Dedifferentiated amniotic fluid mesenchymal stem cell (primary cell): ENCODE measurements around the gene ERBB4.

Experiments
- DNase-seq: peaks from one replicate; pipeline ENCODE4 v3.0.0-alpha.2; 2016; ENCODE audit errors: extremely low spot score

Gene ERBB4

DNA sequence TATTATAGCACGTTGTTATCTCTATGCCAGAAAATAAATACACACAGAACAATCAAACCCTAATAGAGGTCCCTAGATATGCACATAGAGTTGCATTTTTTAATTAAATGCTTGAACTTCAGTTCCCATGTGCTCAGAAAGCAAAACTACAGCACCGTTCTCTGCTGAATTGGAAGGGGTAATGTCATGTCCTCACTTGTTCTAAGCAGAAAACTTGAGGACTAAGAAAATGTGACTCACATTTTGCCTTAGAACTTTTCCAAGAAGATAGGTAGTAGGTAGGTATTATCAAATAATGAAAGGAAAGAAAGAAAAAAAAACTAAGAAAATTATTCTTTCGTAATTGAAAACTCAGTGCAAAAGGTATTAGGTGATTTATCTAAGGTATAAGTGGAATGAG, 607.3 kb downstream of the ERBB4 start:
- DNase-seq, result no peak

DNA sequence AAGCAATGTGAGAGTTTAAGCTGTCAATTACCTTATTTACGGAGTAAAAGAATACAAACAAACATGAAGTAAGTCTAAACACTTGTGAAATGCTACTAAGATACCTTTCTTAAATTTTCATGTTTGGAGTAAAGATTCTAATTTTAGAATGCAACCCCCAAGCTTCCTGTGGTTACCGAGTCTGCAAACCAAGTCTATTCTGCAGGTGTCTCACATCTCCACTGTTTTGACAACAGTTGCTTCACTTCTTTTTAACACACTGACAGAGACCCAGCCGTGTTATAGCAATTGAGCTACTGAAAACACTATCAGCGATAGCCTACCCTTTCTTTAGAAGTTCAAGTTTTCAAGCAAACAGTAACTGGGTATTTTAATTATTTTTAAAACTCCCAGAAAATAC, 608.3 kb downstream of the ERBB4 start:
- no peak for DNase-seq

DNA sequence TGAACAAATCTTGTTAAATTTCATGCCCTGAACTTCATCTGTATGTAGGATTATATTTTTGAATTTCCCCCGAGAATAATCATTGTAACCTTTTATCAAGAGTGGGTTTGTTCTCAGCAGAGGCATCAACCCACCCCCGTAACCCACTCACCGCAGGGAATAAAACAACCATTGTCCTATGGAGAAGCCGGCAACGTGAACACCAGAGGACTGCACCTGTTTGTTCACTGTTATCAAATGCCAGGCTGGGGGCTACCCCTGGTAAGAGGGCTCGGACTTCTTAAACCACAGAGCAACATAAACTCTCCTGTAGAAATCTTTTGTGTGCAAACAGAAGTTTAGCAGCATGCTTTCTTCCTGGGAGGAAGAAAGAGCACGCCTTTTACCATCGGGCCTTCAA, 610.4 kb downstream of the ERBB4 start:
- no peak for DNase-seq

DNA sequence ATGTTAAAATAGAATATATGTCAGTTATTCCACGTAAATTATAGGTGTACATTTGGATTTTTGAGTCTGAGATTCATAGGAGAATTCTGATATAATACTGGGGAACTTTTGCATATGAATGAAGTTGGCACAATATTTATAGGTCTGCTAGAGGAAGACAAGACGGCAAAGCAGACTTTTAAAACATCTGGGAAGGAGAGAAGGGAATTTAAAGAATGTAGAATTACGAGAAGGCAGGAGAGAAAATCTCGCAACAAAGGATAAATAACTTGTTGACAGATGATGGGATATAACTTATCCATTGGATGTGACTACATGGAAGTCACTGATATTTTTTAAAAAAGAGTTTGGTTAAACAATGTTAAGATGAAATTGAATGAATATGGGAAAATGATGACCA, 615.6 kb downstream of the ERBB4 start:
- no peak for DNase-seq

DNA sequence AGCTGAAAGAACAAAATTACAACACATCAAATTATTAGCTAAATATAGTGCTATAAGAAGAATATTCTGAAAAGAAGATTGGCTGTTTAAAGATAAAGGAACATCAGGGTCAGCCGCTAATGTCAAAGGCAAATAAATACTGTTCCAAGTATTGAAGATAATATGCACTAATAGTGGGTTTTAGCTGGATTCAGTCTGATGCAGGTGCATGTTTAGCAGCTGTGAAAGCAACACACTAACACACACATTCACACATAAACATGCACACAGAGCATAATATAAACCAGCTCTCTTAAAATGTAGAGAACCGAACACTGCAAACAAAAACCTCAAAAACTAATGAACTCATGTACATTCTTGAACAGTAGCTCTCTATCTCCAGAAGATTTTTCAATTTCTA, 634.6 kb downstream of the ERBB4 start:
- DNase-seq, result no peak

DNA sequence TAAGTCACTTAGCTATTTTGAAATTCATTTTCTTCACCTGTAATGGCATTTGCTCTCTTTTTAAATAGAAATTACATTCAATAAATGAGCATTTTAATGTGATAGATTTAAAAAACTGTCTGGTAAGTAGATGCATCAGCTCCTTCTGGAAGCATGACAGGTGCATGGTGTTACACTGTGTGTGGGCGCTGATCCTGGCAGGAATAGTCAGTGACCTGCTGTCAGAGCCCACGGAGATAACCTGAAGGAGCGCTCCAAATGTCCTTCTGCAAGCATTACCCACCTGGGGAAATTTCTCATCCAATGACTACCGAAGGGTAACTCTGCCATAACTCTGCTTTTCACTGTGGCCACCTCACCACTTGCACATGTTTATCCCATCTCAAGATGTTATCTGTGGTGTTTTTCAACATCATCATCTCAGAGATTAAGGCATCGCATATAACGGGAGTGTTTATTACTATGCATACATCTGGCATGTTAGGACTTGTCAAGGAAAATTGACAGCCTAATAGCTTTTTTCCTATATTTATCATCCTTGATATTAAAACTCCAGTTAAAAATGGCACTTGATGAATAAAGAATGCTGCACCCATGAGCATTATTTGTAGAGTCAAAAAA, 637.3 kb downstream of the ERBB4 start:
- DNase-seq, result no peak

DNA sequence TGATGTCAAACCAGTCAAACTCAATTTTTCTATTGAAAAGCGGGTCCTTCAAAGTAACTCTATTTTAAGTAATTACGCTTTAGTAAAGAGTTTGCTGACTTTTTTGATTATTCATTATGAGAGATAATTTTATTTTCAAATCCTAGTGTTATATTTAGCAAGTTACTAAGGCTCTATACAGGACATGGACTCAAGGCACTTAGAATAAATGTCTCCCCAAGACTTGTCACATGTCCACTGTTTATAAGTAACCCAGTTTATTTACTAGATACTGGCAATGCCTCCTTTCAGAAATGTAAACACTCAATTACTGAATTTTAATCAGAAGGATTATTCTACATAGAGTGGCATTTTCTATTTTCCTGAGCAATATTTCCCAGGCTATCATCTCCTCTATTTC, 638.1 kb downstream of the ERBB4 start:
- DNase-seq, result no peak

DNA sequence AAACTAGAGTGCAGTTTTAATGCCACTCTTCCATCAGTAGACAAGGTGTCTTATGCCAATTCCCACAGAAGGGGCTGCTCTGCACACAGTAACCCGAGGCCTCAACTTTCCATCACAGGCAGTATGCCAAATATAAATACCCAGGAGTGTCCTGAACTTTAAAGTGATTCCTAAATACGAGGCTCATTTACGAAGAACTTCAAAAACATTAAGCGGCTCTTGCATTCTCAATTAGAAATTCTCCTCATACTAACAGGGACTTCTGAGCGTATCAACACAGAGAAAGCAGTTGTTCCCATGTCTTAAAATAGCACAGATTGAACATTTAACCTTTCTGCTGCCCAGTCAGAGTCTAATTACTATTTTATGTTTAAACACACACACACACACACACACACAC, 638.6 kb downstream of the ERBB4 start:
- DNase-seq, result no peak

DNA sequence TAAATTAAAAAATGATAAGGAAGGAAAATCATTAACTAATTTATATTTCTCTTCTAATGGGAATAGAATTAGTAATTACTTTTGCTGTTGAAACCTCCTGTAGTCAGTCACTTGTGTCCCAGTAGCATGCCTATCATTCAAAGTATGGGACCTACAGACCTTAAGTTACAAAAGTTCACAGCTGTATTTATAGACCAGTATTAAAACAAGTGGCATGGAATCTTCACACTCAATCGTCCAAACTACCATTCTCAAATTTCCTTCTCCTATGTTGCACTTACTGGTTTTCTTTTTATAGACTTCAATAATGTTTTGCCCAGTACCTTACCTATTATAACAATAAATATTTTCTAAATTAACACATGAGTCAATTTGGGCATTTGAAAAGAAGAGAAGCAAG, 639.9 kb downstream of the ERBB4 start:
- DNase-seq, result no peak

DNA sequence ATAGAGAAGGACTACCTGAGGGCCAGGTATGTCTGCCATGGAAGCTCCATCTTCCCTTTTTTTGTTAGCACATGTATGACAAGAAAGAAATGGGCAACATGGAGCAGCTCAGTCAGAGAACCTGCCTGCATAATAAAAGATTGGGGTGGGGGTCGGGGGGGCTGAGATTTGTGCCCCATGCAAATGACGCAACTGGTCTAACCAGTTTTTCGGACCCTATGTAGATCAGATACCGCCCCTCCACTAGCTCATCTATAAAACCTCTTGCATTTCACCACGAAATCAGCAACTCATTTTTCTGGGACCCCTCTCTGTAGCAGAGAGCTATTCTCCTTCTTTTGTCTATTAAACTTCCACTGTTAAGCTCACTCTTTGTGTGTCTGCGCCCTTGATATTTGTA, 657.2 kb downstream of the ERBB4 start:
- DNase-seq, result peak; percentile 11

DNA sequence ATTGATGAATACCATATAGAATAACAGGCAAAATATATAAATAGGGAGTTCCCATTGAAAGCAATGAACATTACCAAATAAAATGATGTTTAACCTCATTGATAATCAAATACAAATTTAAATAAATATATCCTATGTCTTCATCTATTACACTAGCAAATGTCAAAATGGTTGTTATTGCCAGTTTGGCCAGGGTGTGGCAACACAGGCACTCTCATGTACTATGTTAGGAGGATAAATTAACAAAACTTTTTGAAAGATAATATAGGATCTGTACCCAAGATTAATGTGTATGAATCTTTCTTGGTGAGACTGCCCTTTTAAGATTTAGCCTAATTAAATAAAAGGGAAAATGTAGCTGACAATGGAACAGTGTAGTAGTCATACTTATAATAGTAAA, 659.3 kb downstream of the ERBB4 start:
- peak; percentile 45 for DNase-seq

DNA sequence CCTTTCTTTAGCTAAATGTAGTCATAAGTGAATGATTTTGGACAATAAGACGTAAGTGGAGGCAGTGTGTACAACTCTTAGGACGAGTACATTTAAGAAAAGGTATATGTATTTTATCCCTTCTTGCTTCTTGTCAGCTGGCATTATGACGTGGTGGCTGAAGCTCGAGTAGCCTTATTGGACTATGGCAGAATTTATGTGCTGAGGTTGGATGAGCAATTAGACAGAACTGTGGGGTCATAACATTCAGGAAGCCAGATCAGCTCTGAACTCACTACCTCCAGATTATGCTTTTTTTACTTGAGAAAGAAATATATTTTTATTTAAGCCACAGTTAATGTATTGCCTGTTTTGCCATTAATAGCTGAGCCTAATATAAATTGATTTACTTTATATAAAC, 661.5 kb downstream of the ERBB4 start:
- no peak for DNase-seq

DNA sequence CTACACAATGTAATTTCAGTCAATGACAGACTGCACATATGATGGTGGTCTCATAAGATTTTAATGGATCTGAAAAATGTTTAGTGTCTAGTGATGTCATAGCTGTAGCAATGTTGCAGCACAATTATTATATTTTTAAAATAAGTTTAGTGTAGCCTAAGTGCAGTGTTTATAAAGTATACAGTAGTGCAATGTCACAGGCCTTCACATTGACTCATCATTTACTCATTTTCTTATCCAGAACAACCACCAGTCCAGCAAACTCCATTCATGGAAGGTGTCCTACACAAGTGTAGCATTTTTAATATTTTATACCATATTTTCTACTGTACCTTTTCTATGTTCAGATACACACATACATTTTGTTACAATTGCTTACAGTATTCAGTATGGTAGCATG, 663.1 kb downstream of the ERBB4 start:
- DNase-seq, result no peak

DNA sequence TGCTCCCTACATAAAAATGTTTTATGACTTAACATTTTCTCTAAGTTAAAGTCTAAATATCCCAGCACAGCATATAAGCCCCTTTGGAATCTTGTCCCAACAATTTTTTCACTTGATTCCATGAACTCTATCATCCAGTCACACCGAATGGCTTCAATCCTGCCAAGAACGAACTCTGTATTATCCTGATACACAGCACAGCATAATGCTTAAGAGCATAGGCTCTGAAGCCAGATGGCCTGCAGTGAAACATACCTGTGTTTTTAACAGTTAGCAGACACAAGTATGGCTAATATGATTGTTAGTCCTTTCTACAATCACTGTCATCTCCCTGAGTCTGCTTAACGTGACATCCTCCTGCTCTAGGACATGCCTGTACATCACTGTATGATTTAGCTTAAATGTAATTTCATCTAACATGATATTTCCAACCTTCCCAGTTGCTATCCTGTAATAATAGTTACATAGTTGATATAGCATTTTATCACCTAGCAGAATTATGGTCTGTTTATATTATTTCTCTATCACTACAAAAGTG, 669.5 kb downstream of the ERBB4 start:
- no peak for DNase-seq

DNA sequence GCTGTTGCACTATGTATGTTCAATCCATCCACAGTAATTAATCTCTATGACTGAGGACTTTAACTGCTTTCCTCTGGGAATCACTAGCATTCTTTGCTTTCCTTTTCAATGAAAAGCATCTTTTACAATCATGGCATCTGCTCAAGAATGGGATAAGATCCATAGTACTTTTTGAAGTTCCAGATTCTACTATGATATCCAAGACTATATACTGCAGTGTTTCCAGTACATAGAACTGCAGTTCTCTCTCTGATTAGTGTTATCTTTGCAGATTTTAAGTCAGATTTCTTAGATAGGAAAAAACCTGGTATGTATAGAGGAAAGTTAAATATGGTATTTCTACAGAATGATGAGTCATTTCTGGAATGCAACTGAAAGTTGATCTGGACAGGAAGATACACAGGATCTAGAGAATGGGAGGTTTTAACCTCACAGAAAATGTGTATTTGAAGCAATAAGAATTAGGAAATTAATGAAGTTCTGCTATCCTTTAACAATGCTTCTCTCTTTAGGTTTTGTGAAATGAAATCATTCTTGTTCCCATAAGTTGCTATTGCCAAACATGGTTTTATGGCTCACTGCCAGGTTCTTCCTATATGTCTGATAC, 670.7 kb downstream of the ERBB4 start:
- peak; percentile 16 for DNase-seq

DNA sequence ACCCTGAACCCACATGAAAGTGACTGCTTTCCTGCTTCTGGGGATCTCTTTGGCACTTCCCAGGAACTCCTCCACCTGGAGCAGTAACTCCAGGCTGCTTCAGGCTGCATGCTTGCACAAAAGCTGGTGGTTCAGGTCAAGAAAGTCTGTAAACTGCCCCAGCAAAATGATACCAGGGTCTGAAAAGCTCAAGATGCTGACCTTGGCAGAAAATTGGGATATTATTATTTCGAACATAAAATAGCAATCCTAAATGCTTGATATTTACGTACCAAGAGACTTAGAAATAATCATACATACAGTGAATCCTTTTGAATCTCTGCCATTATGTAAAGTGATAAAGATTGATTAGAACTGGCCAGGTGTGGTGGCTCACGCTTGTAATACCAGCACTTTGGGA, 674.3 kb downstream of the ERBB4 start:
- no peak for DNase-seq

DNA sequence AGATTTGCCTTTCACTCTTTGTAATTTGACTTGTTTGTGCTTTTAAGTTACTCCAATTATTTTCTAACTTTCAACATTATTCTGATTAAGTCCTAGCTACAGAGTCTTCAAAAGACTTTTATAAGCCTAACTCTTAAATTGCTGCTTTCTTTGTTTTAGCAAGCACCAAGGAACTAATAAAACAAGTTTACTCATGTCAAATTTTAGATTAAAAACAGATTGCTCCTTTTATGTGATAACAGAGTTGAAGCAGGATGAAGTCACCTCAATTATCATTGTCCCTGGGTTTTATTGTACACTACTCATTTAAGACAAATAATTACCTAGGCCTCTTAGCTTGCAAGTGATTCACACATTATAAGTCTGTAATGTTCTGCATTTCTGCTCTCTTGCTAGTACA, 678.4 kb downstream of the ERBB4 start:
- DNase-seq, result no peak

DNA sequence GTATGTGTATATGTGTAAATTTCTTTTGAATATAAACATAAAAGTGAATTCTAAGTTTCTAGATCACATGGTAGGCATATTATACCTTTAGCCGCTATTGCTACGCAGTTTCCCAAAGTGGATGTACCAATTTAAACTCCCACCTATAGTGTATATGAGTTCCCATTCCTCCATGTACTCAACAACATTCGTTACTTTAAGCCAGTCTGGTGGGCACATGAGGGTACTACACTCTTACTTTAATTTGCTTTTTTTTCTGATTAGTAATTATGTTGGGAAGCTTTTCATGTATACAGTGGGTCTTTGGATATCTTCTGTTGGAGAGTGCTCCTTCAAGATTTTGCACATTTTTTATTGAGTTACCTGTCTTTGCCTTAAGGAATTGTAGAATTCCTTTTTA, 683.8 kb downstream of the ERBB4 start:
- no peak for DNase-seq

DNA sequence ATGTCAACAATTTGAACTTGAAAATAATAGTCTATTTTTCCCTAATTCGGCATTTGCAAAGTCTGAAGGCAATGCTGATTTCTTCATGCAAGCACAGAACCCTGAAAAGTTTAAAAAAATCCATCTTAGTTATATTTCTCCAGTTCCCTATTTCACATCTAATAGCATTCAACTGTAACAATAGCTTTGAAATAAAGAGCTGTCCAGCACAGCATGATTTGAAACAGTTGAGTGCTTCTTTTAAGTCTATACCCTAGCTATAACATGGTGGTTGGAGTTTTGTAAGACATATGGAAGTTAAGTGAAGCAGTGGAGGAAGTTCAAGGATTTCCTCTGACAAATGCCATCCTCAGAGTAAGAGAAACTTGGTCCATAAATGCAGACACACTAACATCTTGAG, 691.9 kb downstream of the ERBB4 start:
- DNase-seq, result no peak

DNA sequence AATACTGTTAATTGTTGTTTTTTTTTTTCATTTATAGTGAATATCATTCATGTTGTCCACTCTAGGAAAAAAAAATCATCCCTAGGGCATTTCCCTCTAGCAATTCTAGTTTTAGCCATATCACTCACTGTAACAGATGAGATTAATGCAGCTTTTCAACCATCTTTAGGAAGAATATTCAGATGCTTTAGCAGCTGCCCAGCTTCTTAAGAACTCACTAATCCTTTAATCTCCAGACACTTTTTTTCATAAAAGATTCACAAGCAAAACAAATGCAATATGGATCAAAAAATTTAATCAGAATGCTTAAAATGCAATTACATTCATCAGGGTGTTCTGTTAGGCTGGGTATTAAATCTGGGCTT, 692.6 kb downstream of the ERBB4 start:
- DNase-seq, result no peak

DNA sequence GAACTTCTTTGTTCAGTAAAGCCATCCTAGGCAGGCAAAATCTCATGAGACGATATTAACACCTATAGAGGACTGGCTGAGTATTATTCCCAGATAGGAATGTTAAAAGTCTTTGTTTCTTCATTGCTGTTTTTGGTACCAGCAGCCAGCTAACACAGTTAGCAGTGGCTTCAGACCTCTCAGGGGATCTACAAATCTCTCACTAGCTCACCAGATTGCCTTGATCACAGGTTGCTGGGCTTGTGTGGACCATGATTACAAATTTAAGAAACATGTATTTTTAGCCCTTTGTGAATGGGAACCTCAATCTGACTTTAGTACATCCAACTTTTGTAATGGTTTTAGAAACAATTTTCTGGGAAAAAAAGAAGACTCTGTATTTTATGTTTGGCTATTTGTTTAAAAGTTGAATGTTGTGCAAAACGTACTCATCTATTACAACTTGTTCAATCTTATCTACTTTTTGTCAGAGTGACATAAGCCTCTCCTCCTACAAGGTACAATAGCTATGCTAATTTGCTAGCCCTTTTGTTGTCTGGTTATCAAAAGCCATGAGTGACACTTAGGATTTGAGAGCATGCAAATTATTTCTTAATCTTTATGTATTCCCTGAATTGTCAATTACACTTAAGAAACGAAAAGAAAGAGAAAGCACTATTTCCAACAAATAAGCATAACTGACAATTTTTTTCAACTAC, 693.1 kb downstream of the ERBB4 start:
- DNase-seq, result no peak

DNA sequence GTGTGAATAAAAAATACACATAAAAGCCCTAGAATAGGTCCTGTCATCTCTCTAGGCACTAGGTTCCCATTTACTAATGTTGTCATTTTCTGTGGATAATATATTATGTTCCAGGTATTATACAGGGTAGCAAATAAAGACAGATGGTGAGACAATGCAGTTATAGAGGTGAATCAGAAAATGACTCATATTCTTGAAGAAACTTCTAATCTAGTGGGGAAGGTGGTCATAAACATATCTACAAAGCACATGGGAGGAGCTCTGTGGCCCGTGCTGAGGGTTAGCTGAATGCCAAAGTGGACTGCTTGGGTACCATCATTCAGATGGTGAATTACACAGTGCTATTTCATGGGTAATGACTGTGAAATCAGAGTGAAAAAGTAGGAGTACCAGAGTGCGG, 700.9 kb downstream of the ERBB4 start:
- no peak for DNase-seq

DNA sequence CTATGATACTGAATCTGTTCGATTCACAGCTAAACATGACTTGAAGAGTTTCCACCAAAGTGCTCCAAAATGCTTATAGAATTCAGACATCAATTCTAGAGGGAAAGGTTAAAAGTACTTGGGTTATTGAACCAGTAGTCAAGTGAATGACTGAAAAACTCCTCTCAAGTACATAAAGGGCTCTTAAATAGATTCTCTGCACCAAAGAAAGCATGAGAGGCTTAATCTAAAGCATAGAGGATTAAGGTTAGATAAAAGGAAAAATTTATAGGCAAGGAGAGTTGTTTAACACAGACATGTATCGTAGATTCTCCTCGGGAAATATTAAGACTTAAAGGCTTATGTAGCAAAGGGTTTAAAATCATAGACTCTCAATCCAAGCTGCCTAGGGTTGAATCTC, 701.4 kb downstream of the ERBB4 start:
- DNase-seq, result no peak
